Retinal pigment epithelial cell (primary cell): ENCODE results near the gene DMD.

Experiments used
- DNase-seq: peaks from one replicate; pipeline ENCODE4 v3.0.0-alpha.2; 2010; ENCODE audit warnings: low read depth
- H3K4me3 ChIP-seq: 2 replicates; pipeline ENCODE4 v1.5.1; 2011; ENCODE audit warnings: mild to moderate bottlenecking, low read length, control low read depth, moderate library complexity
- TF ChIP-seq, protein P1 (sequence below): conservative IDR thresholded peaks from 2 replicates; pipeline ENCODE4 v1.5.1; 2011; ENCODE audit warnings: low read depth, low read length, control low read depth, inconsistent platforms

Gene DMD

GRCh38 chrX:31228415-31228832 lies 1982.9 kb downstream of the DMD start:
- H3K4me3 ChIP-seq, result no peak overlapping the region
- TF ChIP-seq, protein P1, sequence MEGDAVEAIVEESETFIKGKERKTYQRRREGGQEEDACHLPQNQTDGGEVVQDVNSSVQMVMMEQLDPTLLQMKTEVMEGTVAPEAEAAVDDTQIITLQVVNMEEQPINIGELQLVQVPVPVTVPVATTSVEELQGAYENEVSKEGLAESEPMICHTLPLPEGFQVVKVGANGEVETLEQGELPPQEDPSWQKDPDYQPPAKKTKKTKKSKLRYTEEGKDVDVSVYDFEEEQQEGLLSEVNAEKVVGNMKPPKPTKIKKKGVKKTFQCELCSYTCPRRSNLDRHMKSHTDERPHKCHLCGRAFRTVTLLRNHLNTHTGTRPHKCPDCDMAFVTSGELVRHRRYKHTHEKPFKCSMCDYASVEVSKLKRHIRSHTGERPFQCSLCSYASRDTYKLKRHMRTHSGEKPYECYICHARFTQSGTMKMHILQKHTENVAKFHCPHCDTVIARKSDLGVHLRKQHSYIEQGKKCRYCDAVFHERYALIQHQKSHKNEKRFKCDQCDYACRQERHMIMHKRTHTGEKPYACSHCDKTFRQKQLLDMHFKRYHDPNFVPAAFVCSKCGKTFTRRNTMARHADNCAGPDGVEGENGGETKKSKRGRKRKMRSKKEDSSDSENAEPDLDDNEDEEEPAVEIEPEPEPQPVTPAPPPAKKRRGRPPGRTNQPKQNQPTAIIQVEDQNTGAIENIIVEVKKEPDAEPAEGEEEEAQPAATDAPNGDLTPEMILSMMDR, result no peak
- no peak for DNase-seq

DNA sequence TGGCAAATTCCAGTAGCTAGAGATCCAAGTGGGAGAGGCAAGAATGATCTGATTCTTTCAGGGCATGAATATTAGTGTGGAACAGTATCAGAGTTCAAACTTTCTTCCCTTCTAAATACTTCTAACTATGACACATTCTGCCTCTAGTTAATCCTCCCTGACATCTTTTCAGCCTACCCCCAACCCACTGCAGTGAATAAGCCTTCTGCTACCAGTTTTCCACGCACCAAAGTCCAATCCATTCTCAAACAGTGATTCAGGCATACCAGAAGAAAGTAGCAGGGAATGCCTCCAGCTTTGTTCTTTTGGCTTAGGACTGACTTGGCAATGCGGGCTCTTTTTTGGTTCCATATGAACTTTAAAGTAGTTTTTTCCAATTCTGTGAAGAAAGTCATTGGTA lies 1984.1 kb downstream of the DMD start:
- peak; percentile 26 for DNase-seq
- TF ChIP-seq, protein P1, result no peak
- no peak overlapping the region for H3K4me3 ChIP-seq

- DNase-seq, result no peak
- H3K4me3 ChIP-seq, result no peak overlapping the region
- TF ChIP-seq, protein P1, result no peak
Observed at GRCh38 chrX:31225819-31226218, 1985.5 kb downstream of the DMD start.

DNA sequence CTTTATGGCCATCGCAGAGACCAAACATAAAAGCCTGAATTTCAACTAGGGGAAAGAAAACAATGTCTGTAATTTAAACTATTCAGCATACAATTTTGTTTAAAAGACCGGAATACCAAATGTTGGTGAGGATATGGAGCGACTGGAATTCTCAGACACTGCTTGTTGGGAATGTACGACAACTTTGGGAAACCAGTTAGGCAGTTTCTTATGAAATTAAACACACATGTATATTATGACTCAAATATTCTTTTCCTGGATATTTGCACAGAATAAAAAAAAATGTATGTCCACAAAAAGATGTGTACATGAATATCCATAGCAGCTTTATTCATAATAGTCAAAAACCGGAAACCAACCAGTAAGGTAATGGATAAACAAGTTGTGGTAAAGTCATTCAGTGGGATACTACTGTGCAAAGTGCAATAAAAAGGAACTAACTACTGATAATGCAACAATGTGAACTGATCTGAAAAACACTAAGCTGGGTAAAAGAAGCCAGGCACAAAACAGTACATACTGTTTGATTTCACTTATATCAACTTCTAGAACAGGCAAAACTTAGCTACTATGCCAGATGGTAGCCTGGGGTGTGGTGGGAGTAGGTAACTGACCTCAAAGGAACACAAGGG lies 1986.9 kb downstream of the DMD start:
- TF ChIP-seq, protein P1, result no peak
- DNase-seq, result no peak
- H3K4me3 ChIP-seq, result no peak overlapping the region

- DNase-seq, result peak; percentile 15
- TF ChIP-seq, protein P1, result no peak
- no peak overlapping the region for H3K4me3 ChIP-seq
Observed at GRCh38 chrX:31223817-31224216, 1987.5 kb downstream of the DMD start.

DNA sequence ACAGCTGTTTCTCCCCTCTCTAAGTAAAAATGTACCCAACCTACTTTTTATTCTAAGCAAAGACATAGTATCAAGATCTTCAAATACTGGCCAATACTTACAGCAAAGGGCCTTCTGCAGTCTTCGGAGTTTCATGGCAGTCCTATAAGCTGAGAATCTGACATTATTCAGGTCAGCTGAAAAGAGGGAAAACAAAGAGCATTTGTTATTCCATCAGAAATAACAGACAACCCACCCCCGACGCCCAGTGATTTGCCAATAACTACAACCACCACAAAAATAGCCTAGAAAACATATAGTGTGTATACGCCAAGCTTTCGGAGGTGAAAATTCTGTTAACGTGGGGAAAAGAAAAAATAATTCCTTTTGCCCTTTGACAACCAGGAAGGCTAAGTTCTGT lies 1988.4 kb downstream of the DMD start:
- no peak for DNase-seq
- TF ChIP-seq, protein P1, result no peak
- H3K4me3 ChIP-seq, result no peak overlapping the region

DNA sequence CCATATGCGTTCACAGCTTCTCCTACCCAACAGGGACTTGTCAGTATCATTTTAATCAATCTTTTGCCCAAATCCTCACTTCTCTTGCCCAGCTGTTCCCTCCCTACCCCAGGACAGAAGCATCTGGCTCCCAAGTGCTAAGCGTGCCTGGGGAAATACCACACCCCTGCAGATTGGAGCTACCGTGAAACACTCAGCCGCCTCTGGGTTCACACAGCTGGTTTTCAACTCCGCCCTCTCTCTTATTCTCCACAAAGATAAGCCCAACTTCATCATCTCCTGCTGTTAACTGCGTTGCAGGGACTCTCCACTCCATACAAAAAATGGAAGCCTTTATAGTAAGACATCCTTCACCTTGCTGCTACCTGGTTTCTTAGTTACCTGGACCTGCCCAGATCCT lies 1992.2 kb downstream of the DMD start:
- TF ChIP-seq, protein P1, result no peak
- no peak for DNase-seq
- H3K4me3 ChIP-seq, result no peak overlapping the region
